ENCODE measurements around the gene LMO7.

LMO7 gene

GRCh38 chr13:75713852-75714251, 77.7 kb downstream of the LMO7 start:
- H3K4me3 ChIP-seq (replicated peaks; ENCODE audit: low read depth, low read length) = no peak overlapping the region
- TF ChIP-seq CTCF (IDR thresholded peaks at IDR 0.05; ENCODE audit: low read depth, low read length, missing control alignments) = no peak
- no peak for DNase-seq (ENCODE audit: extremely low read depth, low read depth)

GRCh38 chr13:75715601-75716523, 79.7 kb downstream of the LMO7 start:
- no peak for TF ChIP-seq CTCF (IDR thresholded peaks at IDR 0.05; ENCODE audit: low read depth, low read length, missing control alignments)
- H3K4me3 ChIP-seq (replicated peaks; ENCODE audit: low read depth, low read length) = no peak overlapping the region
- DNase-seq (ENCODE audit: extremely low read depth, low read depth) = no peak

- H3K4me3 ChIP-seq (replicated peaks; ENCODE audit: low read depth, low read length) = no peak overlapping the region
- no peak for DNase-seq (ENCODE audit: extremely low read depth, low read depth)
- TF ChIP-seq CTCF (IDR thresholded peaks at IDR 0.05; ENCODE audit: low read depth, low read length, missing control alignments) = no peak
These were observed 81.4 kb downstream of the LMO7 start for GRCh38 chr13:75717525-75717924.

- no peak for DNase-seq (ENCODE audit: extremely low read depth, low read depth)
- TF ChIP-seq CTCF (IDR thresholded peaks at IDR 0.05; ENCODE audit: low read depth, low read length, missing control alignments) = no peak
- no peak overlapping the region for H3K4me3 ChIP-seq (replicated peaks; ENCODE audit: low read depth, low read length)
These were observed 85.2 kb downstream of the LMO7 start for GRCh38 chr13:75721307-75721706.

- no peak for TF ChIP-seq CTCF (IDR thresholded peaks at IDR 0.05; ENCODE audit: low read depth, low read length, missing control alignments)
- no peak overlapping the region for H3K4me3 ChIP-seq (replicated peaks; ENCODE audit: low read depth, low read length)
- DNase-seq (ENCODE audit: extremely low read depth, low read depth) = no peak
These were observed 87.8 kb downstream of the LMO7 start for GRCh38 chr13:75723901-75724300.

GRCh38 chr13:75724752-75725517, 88.8 kb downstream of the LMO7 start:
- DNase-seq (ENCODE audit: extremely low read depth, low read depth) = no peak
- no peak for TF ChIP-seq CTCF (IDR thresholded peaks at IDR 0.05; ENCODE audit: low read depth, low read length, missing control alignments)
- H3K4me3 ChIP-seq (replicated peaks; ENCODE audit: low read depth, low read length) = no peak overlapping the region
